ENCODE measurements around the gene ERCC1. TPM values are rescaled to one million over a fixed set of nuclear protein-coding genes. Genes with fewer than 3 reads are reported as not detected.
A peak's percentile ranks its signal among the peaks of the same experiment; 100 is the strongest.

The ERCC1 gene
- total RNA-seq, 2 donors from 2014 or later, result 99.8 to 224 TPM

DNA sequence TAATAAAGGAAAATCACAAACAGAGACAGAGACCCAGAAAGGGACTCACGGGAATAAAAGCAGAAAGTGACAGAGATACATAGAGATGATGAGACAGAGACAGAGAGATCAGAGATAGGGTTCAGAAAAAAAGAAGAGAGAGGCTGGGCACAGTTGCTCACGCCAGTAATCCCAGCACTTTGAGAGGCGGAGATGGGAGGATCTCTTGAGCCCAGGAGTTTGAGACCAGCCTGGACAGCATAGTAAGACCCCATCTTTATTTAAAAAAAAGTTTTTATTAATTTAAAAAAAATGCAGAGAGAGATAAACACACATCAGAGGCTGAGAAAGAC is 24.7 kb upstream of the ERCC1 start:
- TF ChIP-seq, protein P1, sequence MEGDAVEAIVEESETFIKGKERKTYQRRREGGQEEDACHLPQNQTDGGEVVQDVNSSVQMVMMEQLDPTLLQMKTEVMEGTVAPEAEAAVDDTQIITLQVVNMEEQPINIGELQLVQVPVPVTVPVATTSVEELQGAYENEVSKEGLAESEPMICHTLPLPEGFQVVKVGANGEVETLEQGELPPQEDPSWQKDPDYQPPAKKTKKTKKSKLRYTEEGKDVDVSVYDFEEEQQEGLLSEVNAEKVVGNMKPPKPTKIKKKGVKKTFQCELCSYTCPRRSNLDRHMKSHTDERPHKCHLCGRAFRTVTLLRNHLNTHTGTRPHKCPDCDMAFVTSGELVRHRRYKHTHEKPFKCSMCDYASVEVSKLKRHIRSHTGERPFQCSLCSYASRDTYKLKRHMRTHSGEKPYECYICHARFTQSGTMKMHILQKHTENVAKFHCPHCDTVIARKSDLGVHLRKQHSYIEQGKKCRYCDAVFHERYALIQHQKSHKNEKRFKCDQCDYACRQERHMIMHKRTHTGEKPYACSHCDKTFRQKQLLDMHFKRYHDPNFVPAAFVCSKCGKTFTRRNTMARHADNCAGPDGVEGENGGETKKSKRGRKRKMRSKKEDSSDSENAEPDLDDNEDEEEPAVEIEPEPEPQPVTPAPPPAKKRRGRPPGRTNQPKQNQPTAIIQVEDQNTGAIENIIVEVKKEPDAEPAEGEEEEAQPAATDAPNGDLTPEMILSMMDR (IDR thresholded peaks at IDR 0.05), result no peak
- ATAC-seq (ENCODE audit: insufficient number of reproducible peaks, low FRiP score, low read depth), result no peak
- Histone ChIP-seq H3K27ac (no peak overlapping the region), H3K9me3 (no peaks in the 10 kb centered on the region), H3K4me3 (no peak overlapping the region), H3K36me3 (no peaks in the 10 kb centered on the region), H3K4me1 (ENCODE audit: control insufficient read depth in 1 of 2, low read depth in 2 of 2) (peaks cover 11 to 23% of the 10 kb centered on the region in 2 donors), H3K27me3 (replicated peaks; ENCODE audit: insufficient read depth) (no peaks in the 10 kb centered on the region)
- DNase-seq (ENCODE audit: low spot score), result no peak

DNA sequence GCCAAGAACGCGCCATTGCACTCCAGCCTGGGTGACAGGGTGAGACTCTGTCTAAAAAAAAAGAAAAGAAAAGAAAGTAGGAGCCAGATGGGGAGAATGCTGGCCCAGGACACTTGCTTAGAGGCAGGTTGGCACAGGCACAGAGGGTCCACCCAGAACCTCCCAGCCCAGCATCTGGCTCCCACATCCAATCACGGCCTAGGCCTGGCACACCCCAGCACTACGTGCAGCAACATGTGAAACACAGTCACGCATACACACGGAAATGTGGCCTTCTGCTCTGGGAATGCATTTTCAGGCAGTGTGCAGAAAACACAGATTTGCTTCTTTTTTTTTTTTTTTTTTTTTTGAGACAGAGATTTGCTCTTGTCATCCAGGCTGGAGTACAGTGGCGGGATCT is 23.2 kb upstream of the ERCC1 start:
- H3K36me3 ChIP-seq, result no peaks in the 10 kb centered on the region
- TF ChIP-seq, protein P1 (IDR thresholded peaks at IDR 0.05), result no peak
- no peak overlapping the region for H3K27ac ChIP-seq
- DNase-seq (ENCODE audit: low spot score) (no peak), ATAC-seq (ENCODE audit: insufficient number of reproducible peaks, low FRiP score, low read depth) (no peak)
- no peaks in the 10 kb centered on the region for H3K27me3 ChIP-seq (replicated peaks; ENCODE audit: insufficient read depth)
- H3K4me1 ChIP-seq (ENCODE audit: control insufficient read depth in 1 of 2, low read depth in 2 of 2), result peaks cover 16 to 32% of the 10 kb centered on the region in 2 donors
- no peaks in the 10 kb centered on the region for H3K9me3 ChIP-seq
- no peak overlapping the region for H3K4me3 ChIP-seq

DNA sequence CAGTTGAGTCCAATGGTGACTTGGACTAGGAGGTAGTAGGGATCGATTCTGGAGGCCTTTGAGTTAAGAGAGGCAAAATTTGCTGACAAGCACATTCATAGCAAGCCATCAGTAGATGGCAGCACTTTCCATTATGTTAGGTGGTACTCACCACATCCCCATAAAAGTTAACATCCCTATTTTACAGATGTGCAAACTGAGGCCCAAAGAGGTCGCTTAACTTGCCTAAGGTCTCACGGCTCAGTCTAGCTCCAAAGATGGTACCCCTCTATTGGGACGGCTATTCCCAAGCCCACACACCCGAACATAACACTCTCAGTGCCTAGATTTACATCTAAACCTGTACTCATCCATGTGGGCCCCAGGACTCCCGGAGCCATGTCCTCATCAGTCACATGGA is 22.6 kb upstream of the ERCC1 start:
- ATAC-seq (ENCODE audit: insufficient number of reproducible peaks, low FRiP score, low read depth) (no peak), DNase-seq (ENCODE audit: low spot score) (no peak)
- Histone ChIP-seq H3K27ac (no peak overlapping the region), H3K36me3 (no peaks in the 10 kb centered on the region), H3K4me3 (no peak overlapping the region), H3K9me3 (no peaks in the 10 kb centered on the region), H3K27me3 (replicated peaks; ENCODE audit: insufficient read depth) (no peaks in the 10 kb centered on the region), H3K4me1 (ENCODE audit: control insufficient read depth in 1 of 2, low read depth in 2 of 2) (peaks cover 16 to 29% of the 10 kb centered on the region in 2 donors)
- TF ChIP-seq, protein P1 (IDR thresholded peaks at IDR 0.05), result no peak

DNA sequence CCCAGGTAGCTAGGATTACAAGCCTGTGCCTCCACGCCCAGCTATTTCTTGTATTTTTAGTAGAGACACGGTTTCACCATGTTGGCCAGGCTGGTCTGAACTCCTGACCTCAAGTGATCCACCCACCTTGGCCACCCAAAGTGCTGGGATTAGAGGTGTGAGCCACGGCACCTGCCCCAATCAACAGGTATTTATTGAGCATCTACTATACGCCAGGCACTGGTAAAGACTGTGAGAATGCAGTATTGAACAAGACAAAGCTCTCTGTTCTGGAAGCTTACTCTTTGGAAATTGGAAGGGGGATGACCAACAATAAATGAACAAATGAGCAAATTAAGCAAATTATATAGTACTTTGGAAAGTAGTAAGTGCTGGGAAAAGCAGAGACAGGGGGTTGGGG is 21.4 kb upstream of the ERCC1 start:
- TF ChIP-seq, protein P1 (IDR thresholded peaks at IDR 0.05), result no peak
- peak overlapping the region in 1 of 2 donors; percentile 6 for H3K27ac ChIP-seq
- H3K36me3 ChIP-seq, result no peaks in the 10 kb centered on the region
- no peak for ATAC-seq (ENCODE audit: insufficient number of reproducible peaks, low FRiP score, low read depth)
- H3K27me3 ChIP-seq (replicated peaks; ENCODE audit: insufficient read depth), result no peaks in the 10 kb centered on the region
- no peaks in the 10 kb centered on the region for H3K9me3 ChIP-seq
- no peak for DNase-seq (ENCODE audit: low spot score)
- peaks cover 19 to 29% of the 10 kb centered on the region in 2 donors for H3K4me1 ChIP-seq (ENCODE audit: control insufficient read depth in 1 of 2, low read depth in 2 of 2)
- H3K4me3 ChIP-seq, result no peak overlapping the region

DNA sequence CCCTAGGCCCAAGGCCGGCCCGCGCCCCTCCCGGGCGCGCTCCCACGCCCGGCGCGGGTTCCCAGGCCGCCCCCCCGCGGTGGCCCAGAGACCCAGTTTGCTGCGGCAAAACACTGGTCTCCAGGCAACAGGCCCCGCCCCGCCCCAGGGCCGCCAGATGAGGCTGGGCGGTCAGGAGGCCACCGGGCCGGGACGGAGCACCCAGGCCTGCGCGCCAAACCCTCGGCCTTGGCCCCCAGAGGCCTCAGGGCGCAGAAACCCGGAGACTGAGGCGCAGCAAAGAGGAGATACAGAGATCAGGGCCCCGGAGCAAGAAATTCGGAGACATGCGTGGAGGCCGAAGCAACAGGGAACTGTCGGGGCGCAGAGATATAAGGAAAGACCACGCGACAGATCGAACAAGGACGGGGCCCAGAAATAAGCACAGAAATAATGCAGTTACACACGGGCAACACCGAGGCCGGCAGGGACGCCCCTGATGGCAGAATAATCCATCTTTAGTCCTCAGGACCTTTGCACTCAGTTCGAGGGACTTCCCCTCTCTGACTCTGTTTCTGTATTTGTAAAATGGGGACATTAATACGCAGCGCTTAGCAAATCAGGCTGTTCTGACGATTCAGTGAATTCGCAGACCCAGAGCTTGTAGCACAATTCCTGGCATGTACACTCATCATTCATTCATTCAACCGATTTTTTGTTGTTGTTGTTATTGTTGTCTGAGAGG is 20.8 kb upstream of the ERCC1 start:
- H3K4me1 ChIP-seq (ENCODE audit: control insufficient read depth in 1 of 2, low read depth in 2 of 2), result peaks cover 14 to 24% of the 10 kb centered on the region in 2 donors
- TF ChIP-seq, protein P1 (IDR thresholded peaks at IDR 0.05), result no peak
- no peaks in the 10 kb centered on the region for H3K9me3 ChIP-seq
- DNase-seq (ENCODE audit: low spot score) (peak; percentile 83), ATAC-seq (ENCODE audit: insufficient number of reproducible peaks, low FRiP score, low read depth) (peak; percentile 39)
- peak overlapping the region; percentile 94 to 97 for H3K27ac ChIP-seq
- H3K4me3 ChIP-seq, result peak overlapping the region; percentile 77
- no peaks in the 10 kb centered on the region for H3K36me3 ChIP-seq
- no peaks in the 10 kb centered on the region for H3K27me3 ChIP-seq (replicated peaks; ENCODE audit: insufficient read depth)

All from thoracic aorta (tissue), 2 donors.